DMS114 treated with DMSO at 0.1 percent for 48 hours (cell line): ENCODE data around the gene NXPE4.
"Not testable (repeated sequence)": the region's sequence is repeated elsewhere in the genome, so short reads cannot be mapped to it uniquely, and the experiment has no call there.

Source experiments
- DNase-seq: peaks from one replicate; lab custom pipeline; 2025; ENCODE audit not compliant: unreplicated experiment; lab: John Stamatoyannopoulos, UW

Gene NXPE4

GRCh38 chr11:114610984-114611944 is 15.7 kb upstream of the NXPE4 start:
- DNase-seq = no peak

DNA sequence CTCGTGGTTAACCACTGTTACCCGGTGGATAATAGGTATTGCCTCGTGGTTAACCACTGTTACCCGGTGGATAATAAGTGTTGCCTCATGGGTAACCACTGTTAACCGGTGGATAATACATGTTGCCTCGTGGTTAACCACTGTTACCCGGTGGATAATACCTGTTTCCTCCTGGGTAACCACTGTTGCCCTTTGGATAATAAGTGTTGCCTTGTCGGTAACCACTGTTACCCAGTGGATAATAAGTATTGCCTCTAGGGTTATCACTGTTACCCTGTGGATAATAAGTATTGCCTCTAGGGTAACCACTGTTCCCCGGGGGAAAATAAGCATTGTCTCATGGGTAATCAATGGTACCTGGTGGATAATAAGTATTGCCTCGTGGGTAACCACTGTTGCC is 15.0 kb upstream of the NXPE4 start:
- no peak for DNase-seq

- DNase-seq = no peak
These were observed 13.8 kb upstream of the NXPE4 start for GRCh38 chr11:114609429-114609828.

- not testable (repeated sequence) for DNase-seq
These were observed 13.0 kb upstream of the NXPE4 start for GRCh38 chr11:114608605-114609004.

DNA sequence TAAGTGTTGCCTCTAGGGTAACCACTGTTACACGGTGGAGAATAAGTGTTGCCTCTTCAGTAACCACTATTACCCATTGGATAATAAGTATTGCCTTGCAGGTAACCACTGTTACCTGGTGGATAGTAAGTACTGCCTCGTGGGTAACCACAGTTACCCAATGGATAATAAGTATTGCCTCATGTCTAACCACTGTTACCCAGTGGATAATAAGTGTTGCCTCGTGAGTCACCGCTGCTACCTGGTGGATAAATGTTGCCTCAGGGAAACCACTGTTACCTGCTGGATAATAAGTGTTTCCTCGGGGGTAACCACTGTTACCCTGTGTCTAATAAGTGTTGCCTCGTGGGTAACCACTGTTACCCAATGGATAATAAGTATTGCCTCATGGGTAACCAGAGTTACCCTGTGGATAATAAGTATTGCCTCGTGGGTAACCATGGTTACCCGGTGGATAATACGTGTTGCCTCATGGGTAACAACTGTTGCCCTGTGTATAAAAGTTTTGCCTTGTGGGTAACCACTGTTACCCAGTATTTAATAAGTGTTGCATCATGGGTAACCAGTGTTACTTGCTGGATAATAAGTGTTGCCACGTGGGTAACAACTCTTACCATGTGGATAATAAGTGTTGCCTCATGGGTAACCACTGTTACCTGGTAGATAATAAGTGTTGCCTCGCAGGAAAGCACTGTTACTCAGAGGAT is 12.3 kb upstream of the NXPE4 start:
- DNase-seq = no peak

DNA sequence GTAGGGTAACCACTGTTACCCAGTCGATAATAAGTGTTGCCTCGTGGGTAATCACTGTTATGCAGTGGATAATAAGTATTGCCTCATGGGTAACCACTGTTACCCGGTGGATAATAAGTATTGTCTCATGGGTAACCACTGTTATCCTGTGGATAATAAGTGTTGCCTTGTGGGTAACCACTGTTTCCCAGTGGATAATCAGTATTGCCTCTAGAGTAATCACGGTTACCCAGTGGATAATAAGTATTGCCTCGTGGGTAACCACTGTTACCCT is 11.2 kb upstream of the NXPE4 start:
- not testable (repeated sequence) for DNase-seq

- no peak for DNase-seq
These were observed 10.6 kb upstream of the NXPE4 start for GRCh38 chr11:114606003-114606801.

DNA sequence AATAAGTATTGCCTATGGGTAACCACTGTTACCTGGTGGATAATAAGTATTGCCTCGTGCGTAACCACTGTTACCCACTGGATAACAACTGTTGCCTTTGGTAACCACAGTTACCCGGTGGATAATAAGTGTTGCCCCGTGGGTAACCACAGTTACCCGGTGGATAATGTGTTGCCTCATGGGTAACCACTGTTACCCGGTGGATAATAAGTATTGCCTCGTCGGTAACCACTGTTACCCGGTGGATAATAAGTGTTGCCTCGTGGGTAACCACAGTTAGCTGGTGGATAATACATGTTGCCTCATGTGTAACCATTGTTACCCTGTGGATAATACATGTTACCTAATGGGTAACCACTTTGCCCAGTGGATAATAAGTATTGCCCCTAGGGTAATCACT is 9.8 kb upstream of the NXPE4 start:
- no peak for DNase-seq

GRCh38 chr11:114604886-114605285 is 9.3 kb upstream of the NXPE4 start:
- DNase-seq = no peak

- DNase-seq = no peak
These were observed 8.7 kb upstream of the NXPE4 start for GRCh38 chr11:114604179-114604813.

- not testable (repeated sequence) for DNase-seq
These were observed 7.6 kb upstream of the NXPE4 start for GRCh38 chr11:114603151-114603550.

DNA sequence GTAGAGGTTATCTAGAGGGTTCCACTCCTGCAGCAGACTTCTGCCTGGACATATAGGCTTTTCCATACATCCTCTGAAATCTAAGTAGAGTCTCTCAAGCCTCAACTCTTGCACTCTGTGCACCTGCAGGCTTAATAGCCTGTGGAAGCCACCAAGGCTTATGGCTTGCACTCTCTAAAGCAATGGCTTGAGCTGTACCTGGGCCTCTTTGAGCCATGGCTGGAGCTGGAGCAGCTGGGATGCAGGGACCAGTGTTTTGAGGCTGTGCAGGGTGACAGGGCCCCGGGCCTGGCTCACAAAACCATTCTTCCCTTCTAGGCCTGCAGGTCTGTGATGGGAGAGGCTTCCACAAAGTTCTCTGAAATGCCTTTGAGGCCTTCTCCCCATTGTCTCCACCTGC is 2.9 kb upstream of the NXPE4 start:
- DNase-seq = no peak

GRCh38 chr11:114596175-114596919 is 761 bp upstream of the NXPE4 start:
- DNase-seq = no peak

DNA sequence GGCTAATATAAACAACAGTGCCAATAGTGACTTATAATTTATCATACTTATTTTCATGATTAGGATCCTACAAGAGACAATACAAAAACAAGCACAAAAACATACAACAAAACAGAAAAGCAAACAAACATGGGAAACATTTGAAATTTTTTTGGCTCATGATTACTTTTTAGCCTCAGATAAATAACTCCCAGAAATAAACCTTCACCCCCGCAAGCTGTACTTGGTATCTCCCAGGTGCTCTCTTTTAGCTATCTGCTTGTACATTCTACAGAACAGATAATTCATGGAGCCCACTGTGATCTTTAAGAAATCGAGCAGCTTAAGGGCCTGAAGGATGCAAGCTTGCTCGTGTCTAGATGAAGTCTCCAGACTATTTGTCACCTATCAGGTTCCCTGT is 883 bp downstream of the NXPE4 start:
- DNase-seq = no peak

DNA sequence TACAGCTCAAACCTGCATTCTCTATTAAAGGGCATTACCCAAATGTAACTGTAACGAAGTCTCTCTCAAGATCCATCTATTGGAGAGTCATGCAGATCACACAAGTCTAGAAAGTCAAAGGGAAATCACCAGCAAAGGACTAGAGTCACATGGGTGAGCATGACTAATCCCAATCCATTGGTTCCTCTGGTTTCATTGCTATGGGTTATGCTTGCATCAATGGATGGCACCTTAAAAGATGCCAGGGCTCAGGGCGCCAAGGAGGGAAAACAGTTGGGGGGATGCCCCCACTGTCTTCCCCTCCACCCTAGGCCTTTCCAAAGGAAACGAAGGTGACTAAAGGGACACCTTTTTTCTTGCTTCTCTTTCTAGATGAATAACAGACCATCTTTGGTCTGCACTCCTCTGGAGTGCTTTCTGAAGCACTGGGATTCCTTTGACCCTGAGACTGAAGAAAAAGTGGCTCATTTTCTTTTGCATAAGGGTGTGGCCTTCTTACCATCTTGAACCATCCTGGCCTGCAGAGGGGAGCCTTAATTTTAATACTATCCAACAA is 8.1 kb downstream of the NXPE4 start:
- DNase-seq = no peak

GRCh38 chr11:114586797-114587196 is 8.8 kb downstream of the NXPE4 start:
- no peak for DNase-seq

DNA sequence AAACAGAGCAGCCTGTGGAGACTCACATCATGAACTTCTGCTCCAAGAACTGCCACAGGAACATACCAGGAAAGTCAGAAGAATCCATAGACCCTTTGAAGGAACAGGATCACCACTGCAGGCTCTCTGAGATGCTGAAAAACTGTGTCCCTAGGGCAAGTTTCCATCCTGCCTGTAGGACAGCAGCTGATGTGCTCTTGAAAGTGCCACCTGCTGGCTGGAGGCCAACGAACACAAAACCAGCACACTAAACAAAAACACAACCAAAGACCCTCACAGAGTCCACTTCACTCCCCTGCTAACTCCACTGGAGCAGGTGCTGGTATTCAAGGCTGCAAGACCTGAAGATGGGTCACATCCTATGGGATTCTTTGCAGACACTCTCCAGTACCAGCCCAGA is 23.9 kb downstream of the NXPE4 start:
- no peak for DNase-seq

GRCh38 chr11:114569801-114570200 is 25.8 kb downstream of the NXPE4 start:
- DNase-seq = no peak

- DNase-seq = no peak
These were observed 29.3 kb downstream of the NXPE4 start for GRCh38 chr11:114566276-114566675.

DNA sequence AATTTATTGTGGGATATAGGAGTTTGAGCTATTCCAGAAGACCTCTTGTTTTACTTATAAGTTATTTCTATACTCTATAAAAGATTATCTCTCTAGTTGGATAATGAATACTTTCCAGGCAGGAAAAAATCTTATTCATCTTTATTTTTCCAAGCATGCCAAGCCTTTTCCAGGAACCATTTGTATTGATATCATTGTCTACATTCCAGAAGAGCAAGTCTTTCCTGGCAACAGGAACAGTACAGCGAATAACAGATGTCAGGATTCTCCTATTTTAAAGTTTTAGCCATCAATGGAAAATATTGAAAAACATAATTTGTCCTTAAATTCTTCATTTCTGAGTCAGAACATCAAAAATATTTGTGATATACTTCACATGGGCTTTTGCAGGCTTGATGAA is 30.8 kb downstream of the NXPE4 start:
- no peak for DNase-seq
